HG03103 (cell line): Measurements from ENCODE around the gene ZNF273.
"Not testable (repeated sequence)": the region's sequence is repeated elsewhere in the genome, so short reads cannot be mapped to it uniquely, and the experiment has no call there.

ENCODE experiments used
- ATAC-seq: cut with Tn5 transposase; IDR thresholded peaks from one replicate; pipeline ENCODE4 v1.9.1; 2021; ENCODE audit warnings: low read depth; ENCODE audit not compliant: unreplicated experiment

Gene ZNF273

GRCh38 chr7:64902806-64903721 lies at the start of gene ZNF273:
ZNF273 (plus strand) TSS chr7:64903273; CDS start chr7:64903318, 45 bp downstream.
- peak; percentile 98 for ATAC-seq

GRCh38 chr7:64853679-64854078 lies 49.4 kb upstream of the ZNF273 start:
- ATAC-seq: no peak

- ATAC-seq: no peak
Observed at GRCh38 chr7:64854969-64855368, 48.1 kb upstream of the ZNF273 start.

DNA sequence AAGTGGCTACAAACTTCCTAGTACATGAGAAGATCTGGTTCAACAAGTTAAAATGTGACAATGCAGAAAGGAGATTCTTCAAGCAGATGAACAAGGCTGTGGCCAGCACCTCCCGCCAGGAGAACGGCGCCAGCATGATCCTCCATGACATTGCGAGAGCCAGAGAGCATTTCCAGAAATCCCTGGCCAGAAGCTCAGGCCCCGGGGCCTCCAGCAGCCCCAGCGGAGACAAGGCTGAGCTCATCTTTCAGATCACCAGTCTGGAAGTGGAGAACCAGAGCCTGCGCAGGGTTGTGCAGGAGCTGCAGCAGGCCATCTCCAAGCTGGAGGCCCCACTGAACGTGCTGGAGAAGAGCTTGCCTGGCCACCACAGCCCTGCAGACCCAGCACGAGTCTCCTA lies 40.1 kb upstream of the ZNF273 start:
- ATAC-seq: no peak

- ATAC-seq: not testable (repeated sequence)
Observed at GRCh38 chr7:64863530-64863929, 39.5 kb upstream of the ZNF273 start.

- ATAC-seq: no peak
Observed at GRCh38 chr7:64863969-64864368, 39.1 kb upstream of the ZNF273 start.

DNA sequence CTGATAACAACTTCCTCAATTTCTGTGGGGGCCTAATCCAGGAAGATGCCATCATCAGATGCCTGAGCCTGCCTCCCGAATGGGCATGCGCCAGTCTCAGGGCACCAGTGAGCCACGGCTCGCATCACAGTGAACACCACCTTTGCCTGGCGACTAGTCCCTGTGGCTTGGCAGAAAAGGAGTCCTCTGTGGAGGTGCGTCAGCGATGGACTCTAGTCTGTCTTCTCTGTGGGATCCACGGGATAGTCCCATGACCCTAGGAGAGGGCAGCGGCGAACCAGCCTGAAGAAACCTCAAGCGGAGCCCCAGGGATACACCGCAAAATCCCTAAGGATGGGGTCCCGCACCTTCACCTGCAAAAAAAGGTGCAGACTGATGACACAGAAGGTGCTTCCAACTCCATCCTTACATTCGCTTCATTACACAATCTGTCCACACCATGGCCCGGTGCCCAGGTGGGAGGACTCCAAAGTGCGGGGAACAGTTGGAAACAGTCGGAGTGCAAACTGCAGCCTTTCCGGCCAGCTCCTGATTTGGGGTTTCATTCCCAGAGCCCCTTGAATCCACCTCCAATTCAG lies 35.1 kb upstream of the ZNF273 start:
- ATAC-seq: no peak

DNA sequence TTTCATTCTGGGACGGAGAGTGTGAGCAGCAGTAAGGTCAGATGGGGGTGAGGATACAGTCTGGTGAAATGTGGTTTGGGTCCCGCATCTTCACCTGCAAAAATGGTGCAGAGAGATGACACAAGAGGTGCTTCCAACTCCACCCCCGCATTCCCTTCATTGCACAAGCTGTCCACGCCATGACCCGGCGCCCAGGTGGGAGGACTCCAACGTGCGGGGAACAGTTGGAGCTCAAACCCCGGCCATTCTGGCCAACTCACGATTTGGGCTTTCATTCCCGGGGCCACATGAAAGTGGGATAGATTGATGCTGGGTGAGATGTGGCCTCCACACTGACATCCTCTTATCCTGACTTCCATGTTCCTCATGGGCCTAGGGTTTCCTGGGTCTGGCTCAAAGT lies 34.6 kb upstream of the ZNF273 start:
- no peak for ATAC-seq

DNA sequence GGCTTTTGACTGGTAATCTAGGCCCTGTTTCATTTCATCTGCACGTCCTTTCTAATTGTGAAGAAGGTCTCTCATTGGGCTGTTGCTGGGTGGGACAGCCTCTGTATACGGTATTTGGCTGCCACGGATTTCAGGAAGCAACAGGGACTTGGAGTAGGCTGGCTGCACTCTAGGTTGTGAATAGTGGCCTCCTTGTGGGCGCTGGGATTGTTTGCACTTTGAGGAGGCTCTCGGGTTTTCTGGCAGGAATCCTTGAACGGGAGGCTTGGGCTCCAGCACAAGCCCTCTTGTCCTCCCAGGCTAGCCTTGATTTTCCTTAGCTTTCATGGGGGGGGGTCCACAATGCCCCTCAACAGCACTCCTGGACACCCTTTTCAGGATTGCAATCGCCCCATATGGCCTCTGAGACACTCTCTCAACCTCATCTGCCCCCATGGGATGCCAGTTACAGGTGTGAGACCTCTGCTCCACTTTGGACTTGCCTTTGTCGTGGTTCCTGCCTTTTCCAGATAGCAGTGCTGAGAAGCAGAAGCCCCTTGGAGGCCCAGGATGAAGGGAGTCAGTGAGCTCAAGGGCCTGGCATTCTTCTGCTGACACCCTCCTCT lies 33.9 kb upstream of the ZNF273 start:
- no peak for ATAC-seq

- ATAC-seq: no peak
Observed at GRCh38 chr7:64869912-64870562, 33.0 kb upstream of the ZNF273 start.

DNA sequence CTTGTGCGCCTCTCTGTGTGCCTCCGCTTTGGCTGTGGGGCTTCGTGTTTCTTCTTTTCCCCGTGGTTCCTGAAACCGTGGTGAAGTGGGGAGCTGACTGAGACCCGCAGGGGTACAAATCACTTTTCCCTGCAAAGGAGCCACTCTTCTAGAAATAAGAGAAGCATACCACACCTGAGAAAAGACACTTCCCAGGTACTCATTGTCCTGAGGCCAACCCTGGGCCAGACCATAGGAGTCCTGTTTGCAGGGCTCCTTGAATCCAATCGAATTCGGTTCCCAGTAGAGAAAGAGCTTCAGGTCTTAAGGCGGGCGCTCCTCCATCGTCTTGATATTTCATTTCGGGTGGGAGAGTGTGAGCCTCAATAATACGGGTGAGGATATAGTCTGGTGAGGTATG lies 32.4 kb upstream of the ZNF273 start:
- ATAC-seq: no peak

GRCh38 chr7:64871761-64872160 lies 31.3 kb upstream of the ZNF273 start:
- no peak for ATAC-seq

- no peak for ATAC-seq
Observed at GRCh38 chr7:64872351-64873154, 30.5 kb upstream of the ZNF273 start.

DNA sequence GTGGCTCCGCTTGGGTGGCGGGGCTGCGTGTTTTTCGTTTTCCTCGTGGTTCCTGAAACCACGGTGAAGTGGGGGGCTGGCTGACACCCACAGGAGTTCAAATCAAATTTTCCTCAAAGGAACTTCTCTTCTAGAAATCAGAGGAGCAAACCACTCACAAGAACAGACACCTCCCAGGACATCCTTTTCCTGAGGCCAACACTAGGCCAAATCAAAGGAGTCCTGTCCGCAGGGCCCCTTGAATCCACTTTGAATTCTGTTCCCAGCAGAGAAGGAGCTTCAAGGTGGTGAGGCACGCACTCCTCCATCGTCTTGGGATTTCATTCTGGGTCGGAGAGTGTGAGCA lies 29.9 kb upstream of the ZNF273 start:
- ATAC-seq: no peak

DNA sequence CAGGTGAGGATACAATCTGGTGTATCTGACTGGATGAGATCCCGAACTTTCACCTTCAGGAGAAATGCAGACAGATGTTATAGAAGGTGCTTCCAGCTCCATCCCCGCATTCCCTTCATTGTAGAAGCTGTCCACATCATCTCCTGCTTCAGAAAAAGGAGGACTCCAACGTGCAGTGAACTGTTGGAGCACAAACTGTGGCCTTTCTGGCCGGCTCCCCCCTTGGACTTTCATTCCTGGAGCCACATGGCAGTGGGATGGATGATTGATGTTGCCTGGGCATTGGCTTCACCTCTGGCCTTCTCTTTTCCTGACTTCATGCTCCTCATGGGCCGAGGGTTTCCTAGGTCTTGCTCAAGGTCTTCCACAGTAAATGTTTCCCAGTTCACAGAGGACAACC lies 29.6 kb upstream of the ZNF273 start:
- no peak for ATAC-seq

DNA sequence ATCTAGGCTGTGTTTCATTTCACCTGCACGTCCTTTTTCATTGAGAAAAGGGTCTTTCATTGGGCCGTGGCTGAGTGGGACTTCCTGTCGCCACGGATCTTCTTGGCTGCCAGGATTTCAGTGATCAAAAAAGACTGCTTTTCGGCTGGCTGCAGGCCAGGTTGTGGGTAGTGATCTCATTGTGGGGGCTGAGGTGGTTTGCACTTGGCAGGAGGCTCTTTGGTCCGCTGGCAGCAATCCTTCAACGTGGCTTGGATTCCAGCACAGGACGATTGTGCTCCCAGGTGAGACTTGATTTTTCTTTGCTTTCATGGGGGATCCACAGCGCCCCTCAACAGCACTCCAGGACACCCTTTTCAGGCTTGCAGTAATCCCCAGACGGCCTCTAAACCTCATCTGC lies 29.0 kb upstream of the ZNF273 start:
- no peak for ATAC-seq

DNA sequence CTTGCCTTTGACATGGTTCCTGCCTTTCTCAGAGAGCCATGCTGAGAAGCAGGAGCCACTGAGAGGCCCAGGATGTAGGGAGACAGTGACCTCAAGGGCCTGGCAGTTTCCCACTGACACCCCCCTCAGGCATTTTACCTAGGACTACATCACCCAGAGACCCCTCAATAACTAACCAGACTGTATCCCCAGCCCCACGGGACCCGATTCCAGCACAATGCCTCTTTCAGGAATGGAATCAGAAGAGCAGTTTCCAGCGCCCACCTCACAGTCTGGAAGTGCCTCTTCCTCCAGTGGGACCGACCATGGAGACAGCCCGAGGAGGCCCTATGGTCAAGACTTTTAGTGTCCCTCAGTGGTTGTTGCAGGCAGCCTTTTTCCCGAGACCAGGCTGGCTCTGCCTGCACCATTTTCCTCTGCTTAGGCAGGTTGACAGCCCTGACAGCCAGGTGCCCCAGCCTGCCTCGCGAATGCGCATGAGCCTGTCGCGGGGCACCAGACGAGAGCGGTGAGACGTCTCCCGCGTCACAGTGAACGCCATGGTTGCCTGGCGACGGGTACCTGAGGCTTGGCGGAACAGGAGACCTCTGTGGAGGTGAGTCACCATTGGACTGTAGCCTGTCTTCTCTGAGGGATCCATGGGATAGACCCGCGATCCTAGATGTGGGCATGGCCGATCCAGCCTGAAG lies 28.4 kb upstream of the ZNF273 start:
- no peak for ATAC-seq

DNA sequence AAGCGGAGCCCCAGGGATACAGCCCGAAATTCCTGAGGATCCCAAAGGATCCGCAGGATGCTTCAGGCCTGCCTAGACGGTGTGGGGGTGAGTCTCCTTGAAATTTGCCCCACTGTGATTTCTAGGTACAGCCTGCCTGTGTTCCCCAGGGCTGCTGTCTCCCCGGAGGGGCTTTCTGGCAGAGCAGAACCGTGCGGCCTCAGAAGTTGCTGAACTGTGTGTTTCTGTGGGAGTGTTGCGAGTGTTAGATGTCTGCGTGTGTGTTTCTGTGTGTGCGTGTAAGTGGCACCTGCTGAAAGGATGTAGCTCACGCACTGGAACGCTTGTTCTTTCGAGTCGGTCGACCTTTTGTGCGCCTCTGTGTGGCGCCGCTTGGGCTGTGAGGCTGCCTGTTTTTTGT lies 27.8 kb upstream of the ZNF273 start:
- ATAC-seq: no peak

DNA sequence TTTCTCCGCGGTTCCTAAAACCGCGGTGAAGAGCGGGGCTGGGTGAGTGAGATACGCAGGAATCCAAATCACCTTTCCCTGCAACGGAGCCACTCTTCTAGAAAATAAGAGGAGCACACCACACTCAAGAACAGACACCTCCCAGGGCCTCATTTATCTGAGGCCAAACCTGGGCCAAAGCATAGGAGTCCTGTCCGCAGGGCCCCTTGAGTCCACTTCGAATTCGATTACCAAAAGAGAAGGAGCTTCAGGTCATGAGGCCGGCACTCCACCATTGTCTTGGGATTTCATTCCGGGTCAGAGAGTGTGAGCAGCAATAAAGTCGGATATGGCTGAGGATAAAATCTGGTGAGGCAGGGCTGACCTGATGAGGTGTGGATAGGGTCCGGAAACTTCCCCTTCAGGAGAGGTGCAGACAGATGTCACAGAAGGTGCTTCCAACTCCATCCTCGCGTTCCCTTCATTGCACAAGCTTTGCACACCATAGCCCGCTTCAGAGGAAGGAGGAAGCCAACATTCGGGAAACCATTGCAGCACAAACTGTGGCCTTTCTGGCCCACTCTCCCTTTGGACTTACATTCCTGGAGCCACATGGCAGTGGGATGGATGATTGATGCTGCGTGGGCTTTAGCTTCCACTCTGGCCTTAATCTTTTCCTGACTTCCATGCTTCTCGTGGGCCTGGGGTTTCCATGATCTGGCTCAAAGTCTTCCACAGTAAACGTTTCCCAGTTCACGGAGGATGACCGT lies 27.2 kb upstream of the ZNF273 start:
- no peak for ATAC-seq
